HG02763 (cell line): Measurements from ENCODE around the gene RCAN1.
"Not testable (repeated sequence)": the region's sequence is repeated elsewhere in the genome, so short reads cannot be mapped to it uniquely, and the experiment has no call there.

ENCODE experiments used
- ATAC-seq: cut with Tn5 transposase; IDR thresholded peaks from one replicate; pipeline ENCODE4 v1.9.1; 2021; ENCODE audit warnings: mild to moderate bottlenecking, moderate library complexity; ENCODE audit not compliant: unreplicated experiment

The RCAN1 gene

DNA sequence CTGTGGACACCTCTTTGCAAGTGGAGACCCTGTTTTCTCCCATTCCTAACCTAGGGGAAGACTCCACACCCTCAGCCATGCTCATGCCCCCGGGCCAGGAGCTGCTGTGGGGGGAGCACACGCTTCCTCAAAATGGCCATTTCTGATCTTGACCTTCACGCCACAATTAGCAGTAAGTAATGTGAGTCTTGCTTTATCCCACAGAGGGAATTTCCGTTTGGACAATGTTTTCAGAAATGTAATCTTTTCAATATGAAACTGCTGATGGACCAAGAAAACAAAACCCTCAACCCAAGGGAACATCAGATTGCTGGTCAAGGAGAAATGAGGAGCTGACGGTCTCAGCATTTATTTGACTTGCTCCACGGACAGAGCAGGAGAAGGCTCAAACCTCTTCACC lies 94.6 kb downstream of the RCAN1 start:
- no peak for ATAC-seq

DNA sequence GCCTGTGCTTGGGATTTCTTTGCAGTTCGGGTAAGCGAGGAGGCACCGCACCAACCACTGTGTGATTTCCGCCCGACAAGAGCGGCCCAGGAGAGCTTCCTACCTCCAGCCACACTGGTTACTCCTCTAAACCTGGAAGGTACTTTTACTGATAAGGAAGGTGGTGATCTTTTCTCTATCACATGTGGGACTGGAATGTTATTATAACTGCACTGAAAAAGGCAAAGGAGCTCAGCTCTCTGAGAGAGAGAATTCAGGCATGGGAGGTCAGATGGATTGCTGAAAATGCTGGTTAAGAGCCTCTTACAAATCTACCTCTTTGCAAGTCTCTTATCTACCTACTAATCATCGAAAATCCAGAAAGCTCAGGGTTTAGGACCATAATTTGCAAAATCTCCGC lies 95.2 kb downstream of the RCAN1 start:
- no peak for ATAC-seq

DNA sequence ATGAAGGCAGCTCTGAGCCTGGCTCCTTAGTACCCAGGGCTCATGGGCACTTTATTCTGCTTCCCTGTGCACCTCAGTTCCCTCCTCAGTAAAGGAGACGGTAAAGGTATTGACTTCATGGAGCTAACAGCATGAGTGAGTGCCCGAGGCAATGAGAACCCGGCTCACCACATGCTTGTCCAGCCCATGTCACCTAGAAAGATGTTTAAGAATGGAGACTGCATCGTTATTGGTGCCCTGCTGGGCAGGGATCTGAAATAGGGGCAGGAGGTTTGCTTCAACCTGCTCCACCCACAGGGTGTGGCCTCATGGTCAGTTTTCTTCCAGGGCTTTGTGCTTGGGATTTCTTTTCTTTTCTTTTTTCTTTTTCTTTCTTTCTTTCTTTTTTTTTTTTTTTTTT lies 95.9 kb downstream of the RCAN1 start:
- no peak for ATAC-seq

DNA sequence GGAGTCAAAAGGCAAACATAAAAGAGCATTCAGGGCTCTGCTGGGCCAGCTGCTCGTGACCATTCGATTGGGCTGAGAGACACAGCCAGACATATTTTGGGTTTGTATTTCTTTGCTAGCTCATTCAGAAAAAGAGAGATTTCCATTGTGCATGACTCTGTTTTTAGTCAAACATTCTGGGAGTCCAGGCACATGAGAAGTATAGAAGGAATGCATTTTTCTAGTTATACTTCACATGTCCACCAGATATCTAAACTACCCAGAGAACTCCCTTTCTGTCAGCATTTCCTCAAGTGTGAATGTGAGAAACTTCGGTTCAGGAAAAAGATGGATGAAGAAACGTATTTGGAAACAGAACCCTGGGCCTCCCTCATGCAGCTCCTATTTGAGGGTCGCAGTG lies 96.6 kb downstream of the RCAN1 start:
- no peak for ATAC-seq

DNA sequence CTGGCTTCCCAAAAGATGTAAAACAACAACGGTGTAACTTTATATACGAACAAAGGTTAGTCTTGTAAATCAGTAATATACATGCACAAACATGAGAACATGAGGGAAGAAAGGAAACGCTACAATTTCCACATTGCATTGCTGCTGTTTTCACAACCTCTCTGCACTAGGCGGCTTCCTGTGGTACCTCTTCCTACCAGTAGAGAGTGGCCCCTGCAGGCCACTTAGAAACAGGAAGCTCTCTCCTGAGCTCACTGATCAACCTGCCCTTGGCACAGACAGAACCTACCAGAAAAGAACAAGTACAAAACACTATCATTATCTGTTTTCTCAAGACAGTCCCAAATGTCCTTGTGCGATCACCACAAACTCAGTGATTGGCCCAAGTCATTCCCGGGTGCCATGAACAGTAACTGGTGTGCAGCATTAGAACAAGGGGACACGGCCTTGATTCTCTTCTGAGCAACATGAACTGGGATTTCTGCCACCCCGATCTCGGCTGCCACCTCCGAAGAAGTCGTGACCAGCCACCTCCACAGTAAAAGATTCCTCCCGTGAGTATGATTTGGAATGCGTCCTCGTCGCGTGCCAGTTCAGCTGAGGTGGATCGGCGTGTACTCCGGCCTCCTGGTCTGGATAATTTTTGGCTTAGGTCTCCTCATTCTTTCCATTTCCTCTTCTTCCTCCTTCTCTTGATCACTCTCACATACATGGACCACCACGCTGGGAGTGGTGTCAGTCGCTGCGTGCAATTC lies 97.2 kb downstream of the RCAN1 start:
- ATAC-seq: no peak

DNA sequence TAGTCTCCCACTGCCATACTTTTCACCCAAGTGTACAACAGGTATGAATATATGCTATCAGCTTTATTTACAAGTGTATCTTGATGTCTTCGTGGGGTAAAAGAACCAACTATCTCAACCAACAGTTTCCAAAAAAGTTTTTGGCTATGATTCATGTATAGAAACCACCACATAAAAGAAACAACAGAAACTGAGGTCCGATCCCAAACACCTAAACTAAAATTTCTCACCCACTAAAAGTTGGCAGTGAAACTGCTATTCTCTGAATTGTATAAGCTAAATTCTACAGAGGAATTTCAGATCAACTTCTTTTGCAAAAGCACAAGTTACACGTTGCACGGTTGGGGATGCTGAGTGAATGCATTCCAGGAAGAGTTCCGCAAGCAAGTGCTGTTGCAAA lies 97.9 kb downstream of the RCAN1 start:
- ATAC-seq: no peak

DNA sequence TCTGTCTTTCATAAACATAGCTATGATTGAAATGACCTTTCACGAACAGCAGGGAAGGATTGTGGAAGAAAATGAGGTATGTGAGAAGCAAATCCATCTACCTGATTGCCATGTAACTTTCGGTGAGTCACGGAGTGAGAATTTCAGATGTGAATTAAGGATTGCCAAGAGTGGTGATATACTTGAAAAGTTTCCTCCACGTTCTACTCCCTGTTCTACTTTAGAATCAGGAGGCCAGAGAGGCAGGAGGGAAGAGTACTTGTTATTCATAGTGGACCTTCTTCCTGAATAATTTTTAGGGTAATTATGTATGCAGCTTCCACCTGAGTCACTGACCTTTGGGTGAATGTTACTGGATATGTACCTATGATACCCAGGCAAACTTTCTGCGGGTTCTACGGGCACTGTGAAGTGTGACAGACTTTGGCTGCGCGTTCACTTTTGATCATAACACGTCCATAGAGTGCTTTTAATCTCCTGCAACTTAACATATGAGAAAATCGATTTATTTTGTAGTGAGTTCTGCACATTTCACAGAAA lies 100.3 kb downstream of the RCAN1 start:
- no peak for ATAC-seq

DNA sequence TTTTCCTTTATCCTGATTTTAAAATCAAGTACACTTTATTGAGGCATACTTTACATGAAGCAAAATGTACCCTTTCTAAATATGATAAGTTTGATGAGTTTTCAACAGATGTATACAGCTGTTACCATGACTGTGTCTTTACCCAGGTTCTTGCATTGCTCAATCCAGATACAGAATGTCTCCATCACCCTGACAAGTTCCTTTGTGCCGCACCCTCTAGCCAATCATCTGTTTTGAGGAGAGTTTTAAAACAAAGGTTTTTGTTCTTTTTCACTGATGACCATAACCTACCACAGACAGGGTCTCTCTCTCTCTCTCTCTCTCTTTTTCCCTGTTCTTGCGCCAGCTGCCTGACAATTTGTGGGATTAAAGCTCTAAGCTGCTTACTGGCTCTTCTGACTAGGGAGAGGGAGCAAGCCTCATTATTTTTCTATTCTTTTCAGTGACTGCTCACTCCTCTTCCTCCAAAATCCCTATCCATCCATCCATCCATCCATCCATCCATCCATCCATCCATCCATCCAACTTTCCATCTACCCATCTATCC lies 101.7 kb downstream of the RCAN1 start:
- no peak for ATAC-seq

DNA sequence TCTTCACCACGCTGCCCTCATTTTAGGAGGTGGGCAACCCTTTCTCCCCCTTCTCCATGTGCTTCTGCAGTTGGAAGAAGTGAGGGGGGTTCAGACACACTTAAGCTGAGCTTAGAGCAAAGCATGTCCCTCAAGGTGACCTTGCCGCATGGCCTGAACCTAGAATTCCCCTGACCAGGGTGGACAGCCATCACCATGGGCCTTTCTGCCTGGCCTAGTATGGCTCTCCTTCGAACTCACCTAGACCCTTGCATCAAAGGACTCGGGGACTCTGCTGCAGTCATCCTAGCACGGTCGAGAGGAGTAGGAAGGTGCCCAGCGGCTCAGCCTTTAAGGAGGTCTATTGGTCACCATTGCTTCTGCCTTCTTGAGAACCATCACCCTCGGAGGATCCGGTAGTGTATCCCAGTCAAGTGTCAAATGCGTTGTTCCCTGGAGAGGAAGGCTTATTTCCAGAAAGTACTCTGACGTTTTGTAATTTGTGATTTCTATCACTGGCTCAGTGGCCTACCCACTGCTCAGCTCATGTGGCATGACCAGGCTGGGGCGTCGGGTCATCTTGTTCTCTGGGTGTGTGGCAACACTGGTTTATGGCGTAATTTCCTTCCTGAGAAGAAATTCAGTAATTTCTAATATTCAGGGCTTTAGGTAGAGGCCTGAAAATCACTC lies 103.0 kb downstream of the RCAN1 start, which contains the start of gene KCNE1:
Gene KCNE1 (minus strand): TSS at position 424 of the 669 bp plus-strand sequence. CDS start 62,576 bp downstream, outside the sequence.
- no peak for ATAC-seq

DNA sequence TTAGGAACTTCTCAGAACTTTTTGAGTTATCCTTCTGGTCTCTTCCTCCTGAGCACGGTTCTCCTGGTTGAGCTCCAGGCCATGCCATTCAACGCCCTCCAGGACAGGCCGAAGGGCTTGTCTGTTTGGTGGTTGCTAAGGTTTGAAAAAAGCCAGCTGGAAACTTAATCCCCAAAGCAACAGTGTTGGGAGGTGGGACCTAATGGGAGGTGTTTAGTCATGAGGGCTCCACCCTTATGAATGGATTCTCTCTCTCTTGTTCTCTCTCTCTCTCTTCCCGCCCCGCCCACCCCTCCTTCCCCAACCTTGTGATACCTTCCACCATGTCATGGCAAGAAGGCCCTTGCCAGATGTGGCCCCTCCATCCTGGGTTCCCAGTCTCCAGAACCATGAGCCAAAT lies 103.7 kb downstream of the RCAN1 start:
- ATAC-seq: no peak

DNA sequence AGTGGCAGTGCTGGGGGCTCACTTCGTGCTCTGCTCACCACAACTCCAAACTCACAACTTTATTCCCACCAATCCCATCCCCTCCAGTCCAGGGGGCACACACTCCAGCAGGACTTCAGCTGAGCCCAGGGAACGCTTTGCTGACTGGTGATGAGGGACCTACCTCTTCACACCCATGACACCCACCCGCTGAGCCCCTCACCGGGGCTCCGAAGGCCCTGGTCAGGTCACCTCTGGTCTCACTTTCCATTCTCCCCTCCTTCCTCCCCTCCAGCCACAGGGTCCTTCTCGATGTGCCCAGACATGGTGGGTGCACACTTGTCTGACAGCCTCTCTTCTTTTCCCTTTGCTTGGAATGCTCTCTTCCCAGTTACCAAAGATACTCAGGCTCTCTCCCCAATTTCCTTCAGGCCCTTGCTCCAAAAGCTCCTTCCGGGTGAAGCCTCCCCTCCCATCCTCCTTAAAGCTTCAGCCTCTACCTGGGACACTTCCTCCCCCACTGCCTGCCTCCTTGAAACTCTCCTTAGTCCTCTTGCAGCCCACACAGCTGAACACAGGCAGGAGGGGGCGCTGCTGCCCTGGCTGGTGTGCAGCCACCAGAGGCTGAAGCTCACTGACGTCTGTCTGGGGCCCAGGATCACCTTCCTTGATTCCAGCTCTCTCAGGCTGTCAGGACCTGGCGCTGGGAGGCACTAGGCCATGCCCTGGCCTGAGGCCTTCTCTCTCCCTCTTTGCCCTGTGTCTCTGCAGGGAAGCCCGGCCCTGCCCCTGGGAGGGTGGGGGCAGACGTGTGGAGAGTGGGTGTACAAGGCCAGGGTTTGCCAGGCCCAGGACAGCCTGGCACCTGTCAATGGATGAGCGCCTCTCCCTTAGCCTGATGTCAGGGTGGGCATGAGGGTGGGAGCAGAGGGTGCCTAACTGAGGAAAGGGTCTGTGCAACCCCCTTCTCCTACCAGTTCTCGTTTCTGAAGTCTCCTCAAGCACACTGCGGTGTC lies 104.5 kb downstream of the RCAN1 start:
- no peak for ATAC-seq

DNA sequence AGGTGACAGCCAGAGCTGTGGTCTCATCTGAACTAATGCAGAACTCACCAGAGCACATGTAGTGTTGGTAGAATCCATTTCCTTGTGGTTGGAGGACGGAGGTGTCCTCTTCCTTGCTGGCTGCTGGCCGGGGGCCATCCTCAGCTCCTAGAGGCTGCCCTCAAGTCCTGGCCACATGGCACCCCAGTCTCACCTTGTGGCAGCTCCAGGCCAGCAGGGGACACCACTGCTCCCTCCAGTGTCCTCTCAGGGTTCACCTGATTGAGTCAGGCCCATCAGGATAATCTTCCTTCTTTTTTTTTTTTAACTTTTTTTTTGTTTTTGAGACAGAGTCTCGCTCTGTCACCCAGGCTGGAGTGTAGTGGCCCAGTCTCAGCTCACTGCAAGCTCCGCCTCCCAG lies 105.8 kb downstream of the RCAN1 start:
- no peak for ATAC-seq

DNA sequence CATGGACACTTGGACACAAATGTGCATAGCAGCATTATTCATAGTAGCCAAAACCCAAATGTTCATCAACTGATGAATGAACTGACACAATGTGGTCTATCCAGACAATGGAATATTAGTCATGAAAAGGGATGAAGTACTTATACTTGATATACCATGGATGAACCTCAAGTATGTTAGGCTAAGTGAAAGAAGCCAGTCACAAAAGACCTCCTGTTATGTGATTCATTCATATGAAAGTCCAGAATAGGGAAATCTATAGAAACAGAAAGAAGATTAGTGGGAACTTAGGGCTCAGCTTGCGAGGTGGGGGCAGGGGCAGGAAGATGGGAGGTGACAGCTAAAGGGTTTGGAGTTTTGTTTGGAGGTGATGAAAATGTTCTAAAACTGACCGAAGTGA lies 110.3 kb downstream of the RCAN1 start:
- ATAC-seq: no peak

DNA sequence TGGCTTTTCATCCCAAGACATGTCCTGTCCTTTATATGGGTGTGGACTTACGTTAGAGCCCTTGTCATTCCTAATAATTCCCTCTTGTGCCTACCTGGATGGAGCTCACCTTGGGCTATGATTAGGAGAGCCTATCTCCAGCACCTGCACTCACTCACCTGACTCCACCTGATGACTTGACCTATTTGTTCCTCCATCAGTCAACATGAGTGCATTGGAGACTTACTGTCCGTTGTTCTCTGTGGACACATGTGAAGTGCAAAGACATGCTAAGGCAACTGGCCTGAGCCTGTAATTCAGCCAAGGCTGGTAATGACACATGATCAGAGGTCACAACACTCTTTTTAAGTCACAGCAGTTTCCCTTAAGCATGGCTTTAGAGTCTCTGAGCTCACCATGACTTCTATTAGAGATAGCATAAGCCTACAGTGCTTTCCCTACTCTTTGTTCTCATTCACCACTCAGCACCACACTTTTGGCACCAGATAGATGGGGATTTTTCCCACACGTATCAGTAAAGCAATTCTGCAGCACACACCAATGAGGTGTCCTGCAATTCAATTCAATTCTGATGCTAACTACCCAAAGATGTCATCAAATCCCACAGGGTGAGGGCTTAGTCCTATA lies 112.3 kb downstream of the RCAN1 start:
- ATAC-seq: no peak

DNA sequence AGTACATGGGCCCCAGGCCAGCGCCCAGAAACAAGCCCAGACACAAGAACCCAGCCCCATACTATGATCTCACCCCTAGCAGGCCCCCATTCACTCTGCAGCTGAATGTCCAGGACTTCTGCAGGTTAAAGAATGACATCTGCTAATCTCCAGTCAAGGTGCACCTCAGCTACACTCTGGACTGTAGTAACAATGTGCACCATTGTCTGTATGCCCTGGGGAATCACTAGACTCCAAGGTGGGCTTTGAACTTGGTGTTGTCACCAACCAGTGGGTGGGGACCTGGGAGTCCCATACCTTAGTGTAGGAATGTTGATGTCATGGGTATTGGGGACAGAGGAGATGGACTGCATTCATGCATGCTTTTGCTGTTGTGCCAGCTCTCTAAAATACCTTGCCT lies 113.2 kb downstream of the RCAN1 start:
- ATAC-seq: no peak

DNA sequence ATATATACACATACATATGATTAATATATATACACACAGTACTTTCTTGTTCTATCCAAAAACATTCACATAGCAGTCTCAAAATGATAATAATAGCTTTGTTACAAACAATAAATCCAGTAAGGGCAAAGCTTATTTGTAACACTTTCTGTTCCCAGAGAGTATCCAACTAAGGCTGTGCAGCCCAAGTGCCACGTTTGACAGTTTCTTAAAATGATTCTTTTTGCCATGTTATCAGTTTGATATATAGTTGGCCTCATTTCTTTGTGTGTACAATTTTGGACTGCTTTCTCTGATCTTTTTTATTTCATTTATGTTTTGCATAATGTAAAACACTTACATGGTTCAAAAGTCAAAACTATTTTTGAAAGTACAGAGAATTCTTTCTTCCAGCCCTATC lies 114.7 kb downstream of the RCAN1 start:
- ATAC-seq: no peak

DNA sequence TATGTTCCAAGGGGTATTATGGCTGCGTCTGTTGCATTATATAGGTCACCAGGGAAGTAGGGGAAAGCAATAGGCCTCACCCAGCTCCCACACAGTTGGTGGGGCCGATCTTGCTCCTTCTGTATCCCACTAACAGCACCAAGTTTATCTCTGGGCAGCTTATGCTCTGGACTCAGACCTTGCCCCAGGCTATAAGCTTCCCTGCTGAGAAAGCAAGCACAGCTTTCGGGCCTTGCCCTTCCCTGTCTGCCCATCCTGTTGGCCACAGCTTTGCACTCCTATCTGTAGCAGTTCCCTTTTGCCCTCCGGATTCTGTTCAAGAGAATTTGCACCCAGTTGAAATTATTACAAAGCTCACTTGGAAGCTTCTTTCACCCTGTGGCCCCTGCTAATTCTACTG lies 115.8 kb downstream of the RCAN1 start:
- no peak for ATAC-seq

DNA sequence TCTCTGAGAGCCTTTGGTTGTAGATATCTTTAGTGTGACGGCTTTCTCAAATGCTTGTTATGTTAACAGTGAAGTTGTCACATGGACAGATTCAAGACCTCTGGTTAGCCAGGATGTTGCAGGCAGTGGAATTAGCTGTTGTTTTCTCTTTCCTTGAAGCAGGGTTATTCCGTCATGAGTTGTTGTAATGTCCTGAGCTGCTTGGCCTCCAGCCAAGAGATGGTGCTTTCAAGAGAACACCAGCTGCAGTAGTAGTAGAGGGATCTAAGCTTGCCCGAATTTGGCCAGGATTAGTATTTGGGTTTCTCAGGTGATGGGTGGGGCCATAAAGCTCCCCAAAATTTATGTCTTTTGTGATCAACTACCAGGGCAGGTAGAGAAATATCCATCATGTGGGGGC lies 116.3 kb downstream of the RCAN1 start:
- no peak for ATAC-seq

DNA sequence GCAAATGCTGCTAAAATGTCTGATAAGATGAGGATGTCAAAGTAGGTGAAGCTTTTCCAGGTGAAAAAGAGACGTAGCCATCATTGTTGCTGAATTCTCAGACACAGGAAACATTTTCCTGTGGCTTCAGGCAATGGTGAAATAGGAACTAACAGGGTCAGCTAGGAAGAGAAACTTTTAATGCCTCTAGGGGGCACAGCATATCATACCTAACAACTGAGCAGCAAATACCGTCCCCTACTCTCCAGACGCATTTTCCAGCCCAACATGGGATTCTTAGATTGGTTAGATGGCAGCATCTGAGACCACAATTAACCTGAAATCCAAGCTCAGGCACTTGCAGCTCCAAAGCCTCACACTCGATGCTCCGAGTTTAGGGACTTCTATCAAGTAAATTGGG lies 131.1 kb downstream of the RCAN1 start:
- not testable (repeated sequence) for ATAC-seq

DNA sequence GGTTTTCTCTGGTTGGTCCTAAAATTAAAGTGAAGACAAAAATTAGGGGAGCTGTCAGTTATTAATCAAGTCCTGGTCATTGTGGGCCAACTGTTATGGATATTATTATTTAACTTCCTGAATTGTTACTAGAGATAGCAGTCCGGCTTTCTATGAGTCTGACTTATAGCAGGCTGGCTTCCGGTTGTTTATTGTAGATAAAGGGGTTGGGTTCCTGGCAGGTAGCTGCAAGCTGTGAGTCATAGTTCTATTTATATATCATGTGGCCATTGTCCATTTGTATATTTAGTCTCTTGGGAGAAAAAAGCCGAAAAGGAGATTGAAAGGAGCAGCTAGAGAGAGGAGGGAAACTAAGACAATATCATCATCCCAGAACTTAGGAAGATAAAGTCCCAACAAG lies 131.5 kb downstream of the RCAN1 start:
- ATAC-seq: not testable (repeated sequence)
